DOHH2 (cell line): ENCODE data around the gene EEFSEC.

Experiments
- H3F3A ChIP-seq: fragments of 200-600 bp; sonication (generic), shearing (Covaris generic); 2 replicates; pipeline ENCODE4 v1.6.0; 2016; ENCODE audit warnings: antibody characterized with exemption, mild to moderate bottlenecking; ENCODE audit not compliant: control insufficient read depth, insufficient read depth
- H3K27ac ChIP-seq: fragments of 200-600 bp; sonication (generic); 2 replicates; pipeline ENCODE4 v1.5.1; 2014; ENCODE audit warnings: low read depth, mild to moderate bottlenecking, low read length, moderate library complexity
- H3K27me3 ChIP-seq: fragments of 200-600 bp; sonication (generic); 2 replicates; pipeline ENCODE4 v1.6.1; 2014; ENCODE audit warnings: mild to moderate bottlenecking, low read length, mixed read lengths; ENCODE audit not compliant: control insufficient read depth
- H3K36me3 ChIP-seq: fragments of 200-600 bp; sonication (generic); 2 replicates; pipeline ENCODE4 v1.6.1; 2014; ENCODE audit warnings: mild to moderate bottlenecking, low read length, moderate library complexity, mixed read lengths; ENCODE audit not compliant: control insufficient read depth
- H3K4me1 ChIP-seq: fragments of 200-600 bp; sonication (generic); 2 replicates; pipeline ENCODE4 v1.6.1; 2014; ENCODE audit warnings: mild to moderate bottlenecking, low read length, mixed read lengths; ENCODE audit not compliant: control insufficient read depth
- H3K4me2 ChIP-seq: fragments of 200-600 bp; sonication (generic); 2 replicates; pipeline ENCODE4 v1.6.0; 2014; ENCODE audit warnings: mild to moderate bottlenecking, low read length, moderate library complexity
- H3K4me3 ChIP-seq: fragments of 200-600 bp; sonication (generic); 2 replicates; pipeline ENCODE4 v1.5.1; 2014; ENCODE audit warnings: mild to moderate bottlenecking, low read length, mixed read lengths
- H3K79me2 ChIP-seq: fragments of 200-600 bp; sonication (generic); 2 replicates; pipeline ENCODE4 v1.6.1; 2014; ENCODE audit warnings: mild to moderate bottlenecking, low read length, mixed read lengths; ENCODE audit not compliant: control insufficient read depth
- H3K9me2 ChIP-seq: fragments of 200-600 bp; sonication (generic); replicated peaks from 2 replicates; pipeline ENCODE4 v1.6.1; 2014; ENCODE audit warnings: mild to moderate bottlenecking, low read length, mixed read lengths; ENCODE audit not compliant: control insufficient read depth
- H3K9me3 ChIP-seq: fragments of 200-600 bp; sonication (generic); 2 replicates; pipeline ENCODE4 v1.6.1; 2014; ENCODE audit warnings: antibody characterized with exemption, low read length, mixed read lengths; ENCODE audit not compliant: control insufficient read depth, insufficient read depth
- H4K20me1 ChIP-seq: fragments of 200-600 bp; sonication (generic); 2 replicates; pipeline ENCODE4 v1.6.0; 2014; ENCODE audit warnings: low read depth, mild to moderate bottlenecking, antibody characterized with exemption, low read length, moderate library complexity; ENCODE audit not compliant: control insufficient read depth, insufficient read depth
- EZH2phosphoT487 ChIP-seq: fragments of 200-600 bp; sonication (generic); IDR thresholded peaks from 2 replicates; pipeline ENCODE4 v1.6.1; 2017; ENCODE audit warnings: borderline replicate concordance, mild to moderate bottlenecking, antibody characterized with exemption, low read length, moderate library complexity, mixed read lengths
- TF ChIP-seq, protein P1 (sequence below): fragments of 200-600 bp; sonication (generic); IDR thresholded peaks from one replicate; pipeline ENCODE4 v1.5.1; 2014; ENCODE audit warnings: antibody characterized with exemption, mild to moderate bottlenecking, low read depth, low read length; ENCODE audit not compliant: poor library complexity, severe bottlenecking

EEFSEC gene

DNA sequence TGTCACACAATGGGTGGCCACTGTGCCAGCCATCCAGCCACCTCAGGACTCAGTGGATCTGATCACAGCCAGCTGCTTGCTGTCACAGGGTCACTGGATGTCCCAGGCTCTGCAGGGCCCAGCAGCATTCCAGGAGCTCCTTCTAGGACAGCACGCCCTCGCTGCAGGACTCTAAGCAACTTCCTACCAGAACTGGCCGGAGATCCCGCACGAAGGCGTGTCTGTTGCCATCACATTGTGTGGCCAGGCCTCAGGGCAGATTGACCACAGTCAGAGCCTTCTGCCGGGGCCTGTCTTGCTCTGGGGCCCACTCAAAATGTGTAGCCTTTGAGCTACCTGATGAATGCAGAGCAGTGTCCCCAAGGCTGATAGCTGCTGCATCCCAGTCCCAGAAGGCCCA is 288.8 kb downstream of the EEFSEC start:
- H3K4me2 ChIP-seq = no peak overlapping the region
- H4K20me1 ChIP-seq = no peaks in the 10 kb centered on the region
- no peaks in the 10 kb centered on the region for H3K4me1 ChIP-seq

DNA sequence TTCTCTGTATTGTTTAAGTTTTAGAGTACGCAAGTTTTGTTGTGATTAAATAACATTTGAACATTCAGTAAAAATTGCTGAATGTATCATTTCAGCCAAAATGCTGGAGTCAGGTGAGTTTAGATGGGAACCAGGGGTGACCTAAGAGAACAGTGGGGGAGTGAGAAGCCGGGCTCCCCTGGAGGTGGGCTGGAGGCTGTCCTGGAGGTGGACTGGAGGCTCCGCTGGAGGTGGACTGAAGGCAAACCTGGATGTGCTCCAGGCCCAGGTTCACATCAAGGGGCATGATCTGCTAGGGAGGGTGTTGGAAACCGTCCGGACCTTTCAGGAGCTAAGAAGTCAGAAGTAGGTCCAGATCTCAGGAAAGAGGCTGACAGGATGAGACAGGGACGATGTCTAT is 289.7 kb downstream of the EEFSEC start:
- Histone ChIP-seq H3K4me3 (no peak overlapping the region), H3K79me2 (no peaks in the 10 kb centered on the region), H3K27me3 (peaks cover 4% of the 10 kb centered on the region; the same call in 1 of the 2 replicates), H3K27ac (no peak overlapping the region), H3K4me1 (peaks cover 5% of the 10 kb centered on the region), H3K9me3 (no peaks in the 10 kb centered on the region; the same call in 1 of the 2 replicates), H3F3A (no peaks in the 10 kb centered on the region), H3K36me3 (no peaks in the 10 kb centered on the region), H3K4me2 (no peak overlapping the region), H3K9me2 (no peaks in the 10 kb centered on the region), H4K20me1 (no peaks in the 10 kb centered on the region)
- TF ChIP-seq EZH2phosphoT487 = no peak
- TF ChIP-seq, protein P1, sequence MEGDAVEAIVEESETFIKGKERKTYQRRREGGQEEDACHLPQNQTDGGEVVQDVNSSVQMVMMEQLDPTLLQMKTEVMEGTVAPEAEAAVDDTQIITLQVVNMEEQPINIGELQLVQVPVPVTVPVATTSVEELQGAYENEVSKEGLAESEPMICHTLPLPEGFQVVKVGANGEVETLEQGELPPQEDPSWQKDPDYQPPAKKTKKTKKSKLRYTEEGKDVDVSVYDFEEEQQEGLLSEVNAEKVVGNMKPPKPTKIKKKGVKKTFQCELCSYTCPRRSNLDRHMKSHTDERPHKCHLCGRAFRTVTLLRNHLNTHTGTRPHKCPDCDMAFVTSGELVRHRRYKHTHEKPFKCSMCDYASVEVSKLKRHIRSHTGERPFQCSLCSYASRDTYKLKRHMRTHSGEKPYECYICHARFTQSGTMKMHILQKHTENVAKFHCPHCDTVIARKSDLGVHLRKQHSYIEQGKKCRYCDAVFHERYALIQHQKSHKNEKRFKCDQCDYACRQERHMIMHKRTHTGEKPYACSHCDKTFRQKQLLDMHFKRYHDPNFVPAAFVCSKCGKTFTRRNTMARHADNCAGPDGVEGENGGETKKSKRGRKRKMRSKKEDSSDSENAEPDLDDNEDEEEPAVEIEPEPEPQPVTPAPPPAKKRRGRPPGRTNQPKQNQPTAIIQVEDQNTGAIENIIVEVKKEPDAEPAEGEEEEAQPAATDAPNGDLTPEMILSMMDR = no peak

More for the DNA sequence above, 288.8 kb downstream of the EEFSEC start:
- Histone ChIP-seq H3K27ac (no peak overlapping the region), H3K4me3 (no peak overlapping the region), H3K9me2 (no peaks in the 10 kb centered on the region), H3K27me3 (peaks cover 4% of the 10 kb centered on the region; the same call in 1 of the 2 replicates), H3K36me3 (no peaks in the 10 kb centered on the region), H3F3A (no peaks in the 10 kb centered on the region), H3K9me3 (no peaks in the 10 kb centered on the region; the same call in 1 of the 2 replicates), H3K79me2 (no peaks in the 10 kb centered on the region)
- TF ChIP-seq, protein P1 = no peak

DNA sequence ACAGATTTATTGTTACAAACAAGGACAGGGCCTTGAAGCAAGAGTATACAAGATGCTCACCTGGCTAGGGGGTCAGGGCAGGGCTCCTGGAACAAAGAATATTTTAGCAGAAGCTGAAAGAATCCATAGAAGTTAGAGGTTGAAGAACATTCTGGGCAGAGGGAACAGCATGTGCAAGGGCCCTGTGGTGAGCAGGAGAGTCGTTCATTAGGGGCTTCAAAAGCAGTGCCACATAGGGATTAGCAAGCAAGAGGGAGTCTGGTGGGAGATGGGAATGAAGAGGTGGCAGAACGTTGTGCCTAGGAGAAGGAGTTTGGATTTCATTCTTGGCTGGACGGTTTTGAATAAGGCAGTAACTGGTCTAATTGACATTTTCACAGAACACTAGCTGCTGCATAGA is 290.5 kb downstream of the EEFSEC start:
- Histone ChIP-seq H3K27ac (no peak overlapping the region), H3K4me3 (no peak overlapping the region), H3F3A (no peaks in the 10 kb centered on the region), H4K20me1 (no peaks in the 10 kb centered on the region), H3K9me3 (no peaks in the 10 kb centered on the region; the same call in 1 of the 2 replicates), H3K4me1 (peaks cover 14% of the 10 kb centered on the region), H3K9me2 (no peaks in the 10 kb centered on the region), H3K27me3 (peaks cover 4% of the 10 kb centered on the region; the same call in 1 of the 2 replicates), H3K79me2 (no peaks in the 10 kb centered on the region), H3K4me2 (no peak overlapping the region), H3K36me3 (no peaks in the 10 kb centered on the region)
- no peak for TF ChIP-seq EZH2phosphoT487
- TF ChIP-seq, protein P1 = no peak
